GM13976 (cell line): Measurements from ENCODE around the gene OTOP3.

Experiments used
- DNase-seq: peaks from one replicate; pipeline ENCODE4 v3.0.0; 2012; ENCODE audit warnings: low spot score
- in situ Hi-C: fragments of 300-500 bp; cut with MboI; formaldehyde crosslinking; loops from one replicate; pipeline ENCODE4 v1.12.0; 2022; ENCODE audit warnings: low sequenced_read_pairs, mixed read lengths, inconsistent platforms; ENCODE audit not compliant: unreplicated experiment
- TF ChIP-seq, protein P1 (sequence below): IDR thresholded peaks from 2 replicates; pipeline ENCODE4 v1.5.1; 2012; ENCODE audit warnings: borderline replicate concordance, mild to moderate bottlenecking; ENCODE audit not compliant: insufficient read depth; ENCODE audit errors: extremely low read depth, missing control alignments, control extremely low read depth

OTOP3 gene

GRCh38 chr17:74970395-74970794 is 34.7 kb downstream of the OTOP3 start:
- TF ChIP-seq, protein P1, sequence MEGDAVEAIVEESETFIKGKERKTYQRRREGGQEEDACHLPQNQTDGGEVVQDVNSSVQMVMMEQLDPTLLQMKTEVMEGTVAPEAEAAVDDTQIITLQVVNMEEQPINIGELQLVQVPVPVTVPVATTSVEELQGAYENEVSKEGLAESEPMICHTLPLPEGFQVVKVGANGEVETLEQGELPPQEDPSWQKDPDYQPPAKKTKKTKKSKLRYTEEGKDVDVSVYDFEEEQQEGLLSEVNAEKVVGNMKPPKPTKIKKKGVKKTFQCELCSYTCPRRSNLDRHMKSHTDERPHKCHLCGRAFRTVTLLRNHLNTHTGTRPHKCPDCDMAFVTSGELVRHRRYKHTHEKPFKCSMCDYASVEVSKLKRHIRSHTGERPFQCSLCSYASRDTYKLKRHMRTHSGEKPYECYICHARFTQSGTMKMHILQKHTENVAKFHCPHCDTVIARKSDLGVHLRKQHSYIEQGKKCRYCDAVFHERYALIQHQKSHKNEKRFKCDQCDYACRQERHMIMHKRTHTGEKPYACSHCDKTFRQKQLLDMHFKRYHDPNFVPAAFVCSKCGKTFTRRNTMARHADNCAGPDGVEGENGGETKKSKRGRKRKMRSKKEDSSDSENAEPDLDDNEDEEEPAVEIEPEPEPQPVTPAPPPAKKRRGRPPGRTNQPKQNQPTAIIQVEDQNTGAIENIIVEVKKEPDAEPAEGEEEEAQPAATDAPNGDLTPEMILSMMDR, result no peak
- in situ Hi-C loops, result no loop called here
- DNase-seq, result no peak

- no peak for DNase-seq
- TF ChIP-seq, protein P1, result no peak
- in situ Hi-C loops, result no loop called here
These were observed 35.6 kb downstream of the OTOP3 start for GRCh38 chr17:74971069-74971841.

DNA sequence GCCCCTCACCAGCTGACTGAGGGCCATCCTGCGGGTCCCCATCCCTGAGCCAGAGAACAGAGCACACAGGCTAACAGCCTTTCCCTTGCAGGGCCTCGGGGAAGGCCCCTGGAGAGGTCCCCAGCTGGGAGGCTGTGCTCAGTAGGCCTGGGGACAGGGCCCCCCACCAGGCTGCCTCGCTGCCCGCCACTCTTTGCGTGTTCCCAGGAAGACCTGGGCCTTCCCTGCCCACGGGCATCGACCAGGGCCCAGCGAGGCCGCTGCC is 36.1 kb downstream of the OTOP3 start:
- TF ChIP-seq, protein P1, result no peak
- in situ Hi-C loops, result no loop called here
- DNase-seq, result no peak

- TF ChIP-seq, protein P1, result no peak
- in situ Hi-C loops, result no loop called here
- peak; percentile 90 for DNase-seq
These were observed 36.6 kb downstream of the OTOP3 start, which contains the start of gene HID1 for GRCh38 chr17:74972107-74972972. Gene HID1, minus strand, starts transcription at chr17:74972759. Its CDS starts 103 bp downstream, at chr17:74972656.

DNA sequence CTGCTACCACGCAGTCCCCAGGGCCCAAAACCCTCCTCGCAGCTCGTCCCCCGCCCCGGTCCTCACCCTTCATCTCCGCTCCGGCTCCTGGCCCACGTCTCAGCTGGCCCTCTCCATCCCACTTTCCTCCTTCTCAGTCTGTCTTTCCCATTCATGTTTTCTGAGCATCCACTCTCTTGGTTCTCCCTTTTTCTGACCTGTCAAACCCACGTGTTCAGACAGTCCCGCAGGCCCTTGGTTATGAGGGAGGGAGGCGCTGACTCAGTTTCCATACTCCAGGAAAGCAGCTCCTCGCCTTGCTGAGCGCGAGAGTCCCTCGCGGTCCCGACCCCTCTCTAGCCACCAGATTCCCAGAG is 37.3 kb downstream of the OTOP3 start:
- no peak for DNase-seq
- TF ChIP-seq, protein P1, result no peak
- in situ Hi-C loops, result no loop called here

DNA sequence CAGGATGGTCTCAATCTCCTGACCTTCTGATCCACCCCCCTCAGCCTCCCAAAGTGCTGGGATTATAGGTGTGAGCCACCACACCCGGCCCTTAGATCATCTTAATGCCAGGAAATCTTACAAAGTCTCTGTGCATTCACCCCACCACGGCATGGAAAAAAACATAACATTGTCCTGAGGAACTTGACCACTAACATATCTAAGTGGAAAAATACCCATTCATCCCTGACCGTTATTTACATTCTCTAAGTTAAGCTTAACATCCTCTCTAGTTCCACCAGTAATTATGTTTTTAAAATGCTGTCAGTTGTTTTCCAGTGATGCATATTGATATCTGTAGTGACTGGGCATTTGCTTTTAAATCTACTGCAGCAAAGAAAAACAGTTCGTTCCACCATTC is 40.2 kb downstream of the OTOP3 start:
- TF ChIP-seq, protein P1, result no peak
- DNase-seq, result no peak
- in situ Hi-C loops, result no loop called here
